ENCODE results near the gene SLC25A10.
"Not testable (repeated sequence)": the region's sequence is repeated elsewhere in the genome, so short reads cannot be mapped to it uniquely, and the experiment has no call there.

Gene SLC25A10

DNA sequence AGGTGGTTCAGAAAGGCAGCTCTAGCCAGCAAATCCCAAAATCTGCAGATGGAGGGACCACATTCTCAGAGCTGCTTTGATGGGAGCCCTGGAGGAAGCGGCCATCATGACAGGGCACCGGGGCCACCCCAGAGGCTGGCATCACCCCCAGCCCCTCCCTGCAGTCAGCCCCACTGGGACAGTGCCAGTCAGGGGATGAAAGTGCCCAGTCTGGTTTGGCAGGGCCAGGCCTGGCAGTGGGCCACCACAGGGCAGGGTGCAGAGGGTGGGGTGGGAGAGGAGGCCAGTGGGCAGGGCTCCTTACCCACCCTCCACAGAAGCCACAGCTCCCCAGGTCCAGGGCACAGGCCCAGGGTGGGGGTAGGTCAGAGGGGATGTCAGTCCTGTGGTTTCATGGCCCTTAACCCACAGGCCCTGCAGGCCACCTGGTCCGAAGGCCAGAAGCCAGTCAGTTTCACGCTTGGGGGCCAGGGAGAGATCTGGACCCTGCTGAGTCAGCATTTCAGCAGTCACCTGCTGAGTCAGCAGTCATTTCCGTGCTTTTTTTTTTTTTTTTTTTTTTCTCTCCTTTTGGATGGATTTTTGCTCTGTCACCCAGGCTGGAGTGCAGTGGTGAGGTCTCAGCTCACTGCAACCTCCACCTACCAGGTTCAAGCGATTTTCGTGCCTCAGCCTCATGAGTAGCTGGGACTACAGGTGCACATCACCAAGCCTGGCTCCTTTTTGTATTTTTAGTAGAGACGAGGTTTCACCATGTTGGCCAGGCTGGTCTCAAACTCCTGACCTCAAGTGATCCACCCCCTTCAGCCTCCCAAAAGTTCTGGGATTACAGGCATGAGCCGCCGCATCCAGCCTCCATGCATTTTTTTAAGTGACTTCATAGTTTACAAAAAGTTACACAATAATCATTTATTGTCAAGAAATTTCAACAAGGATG, 10.4 kb downstream of the SLC25A10 start:
- peak; percentile 57 for DNase-seq

DNA sequence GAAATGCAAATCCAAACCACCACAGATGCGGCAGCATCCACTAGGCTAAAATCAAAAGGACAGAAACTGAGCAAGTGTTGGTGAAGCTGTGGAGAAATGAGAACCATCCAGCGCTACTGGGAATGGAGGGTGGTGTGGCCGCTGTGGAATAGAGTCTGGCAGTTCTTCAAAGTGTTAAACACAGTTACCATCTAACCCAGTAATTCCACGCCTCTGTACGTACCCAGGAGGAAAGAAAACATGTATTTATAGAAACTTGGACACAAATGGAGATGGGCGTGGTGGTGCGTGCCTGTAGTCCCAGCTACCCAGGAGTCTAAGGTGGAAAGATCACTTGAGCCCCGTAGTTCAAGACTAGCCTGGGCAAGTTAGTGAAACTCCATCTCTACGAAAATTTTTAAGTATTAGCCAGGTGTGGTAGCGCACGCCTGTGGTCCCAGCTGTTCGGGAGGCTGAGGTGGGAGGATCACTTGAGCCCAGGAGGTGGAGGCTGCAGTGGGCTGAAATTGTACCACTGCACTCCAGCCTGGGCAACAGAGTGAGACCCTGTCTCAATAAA, 11.6 kb downstream of the SLC25A10 start:
- no peak for DNase-seq

DNA sequence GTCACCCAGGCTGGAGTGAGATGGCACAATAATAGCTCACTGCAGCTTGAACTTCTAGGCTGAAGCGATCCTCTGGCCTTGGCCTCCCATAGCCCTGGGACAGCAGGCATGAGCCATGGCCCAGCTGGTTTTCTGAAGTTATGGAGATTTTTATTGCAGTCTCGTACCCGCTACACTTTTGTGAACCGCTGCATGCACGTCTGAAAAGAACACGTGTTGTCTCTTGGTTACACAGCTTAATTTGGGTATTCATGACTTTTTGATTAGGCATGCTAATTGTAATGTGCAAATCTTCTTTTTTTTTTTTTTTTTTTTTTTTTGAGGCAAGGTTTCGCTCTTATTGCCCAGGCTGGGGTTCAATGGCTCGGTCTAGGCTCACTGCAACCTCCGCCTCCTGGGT, 13.4 kb downstream of the SLC25A10 start:
- DNase-seq = no peak

DNA sequence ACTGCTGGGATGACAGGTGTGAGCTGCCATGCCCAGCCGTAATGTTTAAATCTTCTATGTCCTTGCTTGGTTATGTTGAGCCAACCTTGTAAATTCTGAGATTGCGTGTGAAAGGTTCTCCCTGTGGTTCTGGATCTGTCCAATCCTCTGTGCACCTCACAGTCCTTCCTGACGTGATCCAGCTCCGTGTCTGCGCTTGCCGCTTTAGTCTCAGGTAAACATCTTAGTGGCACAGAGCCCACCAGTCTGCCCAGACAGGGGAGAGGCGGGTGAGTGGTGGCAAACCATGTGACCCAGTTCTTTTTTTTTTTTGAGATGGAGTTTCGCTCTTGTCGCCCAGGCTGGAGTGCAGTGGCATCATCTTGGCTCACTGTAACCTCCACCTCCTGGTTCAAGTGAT, 13.9 kb downstream of the SLC25A10 start:
- no peak for DNase-seq

DNA sequence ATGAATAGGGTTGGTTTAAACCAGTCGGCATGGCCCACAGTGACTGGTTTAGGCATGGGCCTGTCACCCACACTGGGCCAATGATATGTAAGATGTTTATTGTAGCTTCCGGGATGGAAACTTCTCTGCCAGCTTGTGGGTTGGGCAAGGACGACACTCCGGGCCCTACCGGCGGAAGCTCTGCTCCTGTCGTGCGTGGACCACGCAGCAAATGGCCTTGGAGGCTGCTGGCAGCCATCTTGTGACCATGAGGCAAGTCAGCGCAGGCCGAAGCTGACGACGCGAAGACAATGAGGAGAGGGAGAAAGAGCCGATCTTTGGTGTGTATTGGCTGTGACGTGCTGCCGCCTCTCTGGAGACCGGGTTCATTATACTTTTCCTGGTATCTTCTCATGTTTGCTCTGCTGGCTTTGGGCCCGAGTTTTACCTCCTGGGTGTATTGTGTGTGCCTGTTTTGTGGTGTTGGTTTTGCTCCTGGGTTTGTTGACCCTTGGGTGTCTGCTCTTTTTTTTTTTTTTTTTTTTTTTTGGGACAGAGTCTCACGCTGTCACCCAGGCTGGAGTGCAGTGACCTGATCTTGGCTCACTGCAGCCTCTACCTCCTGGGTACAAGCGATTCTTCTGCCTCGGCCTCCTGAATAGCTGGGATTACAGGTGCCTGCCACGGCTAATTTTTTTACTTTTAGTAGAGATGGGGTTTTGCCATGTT, 15.4 kb downstream of the SLC25A10 start:
- DNase-seq = no peak

DNA sequence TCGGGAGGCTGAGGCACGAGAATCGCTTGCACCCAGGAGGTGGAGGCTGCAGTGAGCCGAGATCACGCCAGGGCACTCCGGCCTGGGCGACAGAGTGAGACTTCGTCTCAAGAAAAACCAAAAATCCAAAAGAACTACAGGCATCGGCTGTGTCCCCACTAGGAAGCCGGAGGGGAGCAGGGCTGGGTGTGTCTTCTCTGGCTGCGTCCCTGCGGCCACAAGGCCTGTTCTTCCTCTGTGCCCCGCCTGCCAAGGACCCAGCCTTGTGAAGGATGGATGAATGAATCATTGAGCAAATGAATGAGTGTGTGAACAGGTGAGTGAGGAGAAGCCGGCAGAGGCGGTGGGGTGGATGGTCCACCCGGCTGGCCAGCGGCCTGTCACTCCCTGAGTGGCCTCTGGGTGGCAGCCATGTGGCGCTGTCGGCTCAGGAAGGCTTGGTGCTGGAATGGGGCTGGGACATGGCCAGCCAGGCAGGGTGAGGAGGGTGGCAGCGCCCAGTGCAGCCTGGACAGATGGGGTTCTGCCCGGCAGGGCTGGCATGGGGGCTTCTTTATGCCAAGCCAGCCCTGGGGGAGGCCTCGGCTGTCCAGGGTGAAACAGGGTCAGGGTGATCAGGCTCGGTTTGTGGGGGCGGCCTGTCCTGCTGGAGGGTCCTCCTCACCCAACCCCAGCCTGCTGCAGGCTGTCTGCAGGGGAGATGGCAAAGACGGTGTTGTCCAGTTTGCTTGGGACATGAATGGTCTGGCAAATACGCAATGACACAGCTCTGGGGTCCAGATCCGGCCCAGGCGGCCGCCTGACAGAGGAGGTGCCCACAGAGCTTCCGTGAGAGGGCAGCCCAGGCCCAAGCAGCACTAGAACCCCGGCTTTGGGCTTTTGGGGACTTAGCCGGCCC, 21.7 kb downstream of the SLC25A10 start:
- DNase-seq = peak; percentile 94

DNA sequence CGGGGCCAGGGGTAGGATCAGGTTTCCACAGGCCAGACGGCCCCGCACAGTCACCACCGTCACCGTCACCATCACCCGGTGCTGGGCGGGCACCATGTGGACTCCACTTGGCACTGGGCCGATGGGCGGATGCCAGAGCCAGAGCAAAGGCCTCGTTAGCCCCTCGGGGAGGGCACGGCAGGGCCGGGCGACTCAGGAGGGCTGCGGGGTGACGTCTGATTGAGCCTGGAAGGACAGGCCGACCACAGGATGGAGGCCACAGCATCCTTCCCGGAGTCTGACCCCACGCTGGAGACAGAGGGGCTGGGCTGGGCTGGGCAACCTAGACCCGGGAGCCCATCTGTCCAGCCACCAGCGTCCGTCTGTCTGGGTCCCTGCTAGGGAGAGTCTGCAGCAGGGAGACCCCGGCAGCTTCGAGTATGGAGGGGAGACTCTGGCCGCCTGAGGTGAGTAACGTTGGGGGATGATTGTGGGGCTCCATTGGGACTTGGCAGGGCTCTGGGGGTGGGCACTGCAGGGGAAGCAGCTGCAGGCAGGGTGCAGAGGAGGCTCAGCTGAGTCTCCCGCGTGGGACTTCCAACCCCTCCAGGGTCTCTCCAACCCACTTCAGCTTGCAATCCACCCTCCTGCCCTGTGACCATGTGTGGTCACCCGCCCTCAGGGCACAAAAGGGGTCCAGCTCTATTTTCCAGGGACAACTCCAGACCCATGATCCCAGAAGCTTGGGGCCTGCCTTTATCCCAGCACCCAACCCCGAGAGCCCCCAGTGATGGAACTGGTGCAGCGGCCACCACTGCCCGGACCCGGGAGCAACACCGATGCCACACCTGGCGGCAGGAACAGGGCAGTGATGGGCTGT, 22.6 kb downstream of the SLC25A10 start:
- DNase-seq = no peak

DNA sequence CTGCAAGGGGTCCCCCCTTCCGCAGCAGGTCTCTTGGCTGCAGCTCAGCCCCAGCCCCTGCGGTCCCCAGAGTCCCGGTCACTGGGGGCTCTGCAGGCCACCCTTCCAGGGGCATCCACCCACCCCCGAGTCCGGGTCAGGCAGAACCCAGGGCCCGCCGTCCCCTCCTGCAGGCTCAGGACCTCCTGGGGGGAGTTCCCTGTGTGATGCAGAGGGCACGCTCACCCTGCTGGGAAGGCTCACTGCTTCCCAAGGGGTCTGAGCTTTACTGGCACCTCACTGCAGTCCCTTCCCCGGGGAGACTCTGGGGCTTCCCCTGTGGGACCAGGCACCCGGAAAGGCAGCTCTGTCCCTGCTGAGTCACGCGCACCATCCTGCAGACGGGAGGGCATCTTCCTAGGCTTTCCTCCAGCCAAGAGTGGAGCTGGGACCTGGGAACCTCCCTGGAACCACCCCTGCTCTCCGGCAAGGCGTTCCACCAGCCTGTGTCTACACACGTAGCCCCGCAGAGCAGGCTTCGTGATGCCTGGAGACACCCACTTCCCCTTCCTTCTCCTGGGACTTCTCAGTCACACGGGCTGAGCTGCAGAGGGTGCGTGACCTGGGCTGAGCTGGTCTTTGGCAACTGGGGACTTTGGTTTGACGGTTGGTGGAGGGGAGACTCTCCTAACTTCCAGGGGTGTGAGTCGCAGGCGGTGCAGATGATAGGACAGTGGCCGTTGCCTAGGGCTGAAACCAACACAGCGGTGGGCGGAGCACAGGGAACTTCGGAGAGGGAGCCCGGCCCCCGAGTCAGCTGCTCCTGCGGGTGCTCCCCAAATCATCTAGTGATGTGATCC, 23.4 kb downstream of the SLC25A10 start:
- peak; percentile 70 for DNase-seq

DNA sequence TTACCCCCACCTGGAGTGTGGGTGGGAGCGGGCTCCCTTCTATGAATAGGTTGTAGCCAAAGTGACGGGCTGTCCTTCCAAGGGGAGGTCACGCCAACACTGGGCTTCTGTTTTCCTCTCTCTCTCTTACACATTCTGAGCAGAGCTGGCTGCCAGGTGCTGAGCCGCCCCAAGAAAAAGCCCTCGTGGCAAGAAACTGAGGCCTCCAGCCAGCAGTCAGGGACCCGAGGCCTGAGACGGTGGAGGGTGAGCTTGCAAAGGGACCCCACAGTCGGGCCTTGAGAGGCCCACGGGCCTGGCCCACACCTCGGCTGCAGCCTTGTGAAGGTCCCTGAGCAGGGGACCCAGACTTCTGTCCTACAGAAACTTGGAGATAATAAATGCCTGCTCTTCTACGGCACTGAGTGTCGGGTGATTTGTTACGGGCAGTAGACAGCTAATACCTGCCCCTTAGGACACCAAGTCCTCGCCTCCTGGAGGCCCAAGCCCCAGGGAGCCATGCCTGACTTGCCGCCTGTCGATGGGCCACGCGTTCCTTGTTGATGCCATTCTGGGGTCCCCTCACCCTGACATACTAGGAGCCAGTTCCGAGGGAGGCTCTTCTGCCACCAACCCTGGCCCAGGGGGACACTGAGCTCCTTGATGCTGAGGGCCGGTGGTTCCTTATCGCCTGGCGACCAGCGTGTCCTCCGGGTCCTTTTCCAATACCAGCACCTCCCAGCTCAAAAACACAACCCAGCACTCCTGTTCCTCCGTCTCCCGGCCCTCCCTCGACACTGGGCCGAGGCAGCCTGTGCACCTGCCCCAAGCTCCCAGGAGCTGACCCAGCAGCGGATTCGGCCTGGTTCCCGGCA, 26.1 kb downstream of the SLC25A10 start:
- peak; percentile 57 for DNase-seq

DNA sequence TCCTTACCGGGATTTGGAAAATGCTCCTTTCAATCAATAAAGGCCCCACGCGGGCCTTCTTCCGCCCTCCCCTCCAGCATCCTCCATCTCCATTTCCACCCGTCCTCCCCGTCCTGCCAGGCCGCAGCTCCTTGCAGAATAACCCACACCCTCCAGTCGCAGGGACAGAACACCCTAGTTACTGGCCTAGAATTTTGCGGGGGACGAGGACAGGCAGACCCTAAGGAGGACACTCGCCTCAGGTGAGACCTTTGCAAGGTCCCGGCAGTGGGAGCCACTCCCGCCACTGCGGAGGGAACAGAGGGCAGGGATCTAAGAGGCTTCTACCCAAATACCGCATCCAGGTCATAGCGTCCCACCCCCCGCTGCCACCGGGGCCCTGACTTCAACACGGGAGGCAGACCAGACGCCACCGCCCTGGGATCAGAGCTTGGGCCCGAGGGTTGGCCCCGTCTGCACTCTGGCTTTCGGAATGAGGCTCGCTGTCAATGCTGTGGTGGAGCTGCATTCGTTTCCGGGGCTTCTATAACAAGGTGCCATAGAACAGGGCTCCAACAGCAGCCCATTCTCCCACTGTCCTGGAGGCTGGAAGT, 26.8 kb downstream of the SLC25A10 start:
- DNase-seq = peak; percentile 60

DNA sequence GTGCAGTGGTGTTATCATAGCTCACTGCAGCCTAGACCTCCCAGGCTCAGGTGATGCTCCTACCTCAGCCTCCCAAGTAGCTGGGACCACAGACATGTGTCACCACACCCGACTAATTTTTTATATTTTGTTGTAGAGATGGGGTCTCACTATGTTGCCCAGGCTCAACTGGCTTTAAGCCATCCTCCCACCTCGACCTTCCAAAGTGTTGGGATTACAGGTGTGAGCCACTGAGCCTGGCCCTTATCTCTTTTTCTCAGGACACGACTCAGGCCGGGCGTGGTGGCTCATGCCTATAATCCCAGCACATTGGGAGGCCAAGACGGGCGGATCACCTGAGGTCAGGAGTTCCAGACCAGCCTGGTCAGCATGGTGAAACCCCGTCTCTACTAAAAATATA, 27.5 kb downstream of the SLC25A10 start:
- DNase-seq = not testable (repeated sequence)

DNA sequence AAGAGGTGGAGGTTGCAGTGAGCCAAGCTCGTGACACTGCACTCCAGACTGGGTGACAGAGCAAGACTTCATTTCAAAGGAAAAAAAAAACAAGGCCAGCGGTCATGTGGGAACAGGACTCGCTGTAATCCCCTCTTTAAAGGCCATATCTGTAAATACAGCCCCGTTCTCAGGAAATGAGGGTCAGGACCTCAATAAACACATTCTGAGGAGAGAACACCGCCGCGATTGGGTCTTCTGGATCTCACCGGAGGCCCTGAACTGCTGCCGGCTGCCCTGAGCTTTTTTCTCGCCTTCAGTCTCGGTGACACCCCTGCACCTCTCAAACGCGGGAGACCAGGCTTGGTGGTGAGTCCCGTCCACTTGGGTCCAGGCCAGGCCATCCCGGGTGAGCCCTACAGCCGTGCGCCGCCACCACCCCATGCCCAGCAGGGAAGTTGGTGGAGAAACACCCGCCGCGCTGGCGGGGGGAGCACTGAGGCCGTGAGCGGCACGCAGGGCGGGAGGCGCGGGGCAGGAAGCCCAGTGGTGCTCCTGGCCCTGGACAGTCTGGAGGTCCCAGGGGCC, 28.4 kb downstream of the SLC25A10 start:
- DNase-seq = peak; percentile 56

DNA sequence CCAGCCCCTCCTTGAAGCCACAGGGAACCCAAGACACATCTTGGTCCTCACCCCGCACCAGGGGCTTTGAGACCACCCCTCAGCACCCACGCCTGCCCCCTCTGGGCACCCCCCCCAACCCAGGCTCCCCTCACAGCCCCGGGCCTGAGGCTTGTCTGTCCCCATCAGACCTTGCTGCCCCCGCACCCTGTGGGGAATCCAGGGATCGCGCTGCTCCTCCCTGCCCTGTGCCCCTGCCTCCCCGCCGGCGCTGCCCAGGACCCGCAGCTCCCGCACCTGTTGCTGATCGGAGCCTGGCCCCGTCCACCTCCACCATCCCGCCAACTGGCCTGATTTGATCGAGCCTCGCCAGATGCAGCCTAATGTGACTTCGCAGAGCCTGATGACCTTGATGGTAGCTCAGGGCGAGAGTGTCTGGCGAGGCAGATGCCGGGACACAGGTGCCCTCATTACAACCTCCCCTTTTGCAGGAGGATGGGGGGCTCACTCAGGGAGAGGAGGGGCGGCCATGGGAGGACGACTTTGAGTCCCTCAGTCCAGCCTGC, 29.0 kb downstream of the SLC25A10 start:
- DNase-seq = no peak

DNA sequence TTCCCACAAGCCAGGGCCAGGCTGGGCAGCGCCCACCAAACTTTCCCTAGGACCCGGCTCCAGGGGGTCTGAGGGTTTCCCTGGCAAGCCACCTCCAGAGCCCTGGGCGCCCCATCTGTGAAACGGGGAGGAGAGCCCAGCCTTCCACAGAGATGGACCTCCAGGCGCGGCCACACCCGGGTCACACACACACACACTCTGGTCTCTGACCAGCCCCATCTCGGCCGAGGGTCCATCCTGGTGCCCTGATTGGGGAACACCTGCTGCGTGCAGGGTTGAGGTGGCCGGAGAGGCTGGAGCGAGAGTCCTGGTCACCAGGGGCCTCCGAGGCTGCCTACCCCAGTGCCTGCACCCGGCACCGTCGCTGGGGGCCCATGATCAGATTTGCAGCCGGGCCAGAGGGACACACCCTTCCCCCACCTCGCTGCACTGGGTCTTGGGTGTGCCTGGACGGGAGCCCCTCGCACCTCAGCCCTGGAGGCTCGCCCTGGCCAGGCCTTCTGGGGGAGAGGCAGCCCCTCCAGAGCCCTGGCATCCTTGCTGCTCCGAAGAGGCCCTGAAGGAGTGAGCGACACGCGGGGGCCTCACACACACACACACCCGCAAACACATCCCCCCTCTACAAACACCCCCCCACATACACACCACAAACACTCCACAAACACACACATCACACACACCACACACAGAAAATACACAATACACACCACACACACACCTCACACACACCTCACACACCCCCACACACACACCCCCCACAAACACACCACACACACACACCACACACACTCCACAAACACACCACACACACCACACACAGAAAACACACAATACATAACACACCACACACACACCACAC, 29.7 kb downstream of the SLC25A10 start:
- DNase-seq = peak; percentile 62

All from islet precursor cell (in vitro differentiated cells).